Lung (tissue), 12 donors: Measurements from ENCODE around the gene WNK2. TPM values are rescaled to one million over a fixed set of nuclear protein-coding genes. Genes with fewer than 3 reads are reported as not detected.
"Not testable (repeated sequence)": the region's sequence is repeated elsewhere in the genome, so short reads cannot be mapped to it uniquely, and the experiment has no call there.

ENCODE experiments used
- ATAC-seq: fragments of 200-7000 bp; cut with Tn5 transposase; one replicate; pipeline ENCODE4 v1.9.1; 2020; ENCODE audit warnings: moderate number of reproducible peaks; ENCODE audit not compliant: insufficient read depth, low FRiP score
- DNase-seq, 3 donors: peaks; one replicate each; pipeline ENCODE4 v3.0.0-alpha.2; 2013 to 2017
- H3K27ac ChIP-seq, 2 donors: one replicate each; pipeline ENCODE4 v1.5.1; 2013; ENCODE audit warnings: mild to moderate bottlenecking in 2 of 2, moderate library complexity in 2 of 2, control low read depth in 1 of 2, inconsistent platforms in 1 of 2, low read depth in 1 of 2, low read length in 1 of 2
- H3K27me3 ChIP-seq, 3 donors: one replicate each; pipeline ENCODE4 v1.5.1; 2013; ENCODE audit warnings: low read length in 2 of 3; ENCODE audit not compliant: control insufficient read depth in 3 of 3, insufficient read depth in 3 of 3
- H3K36me3 ChIP-seq, 4 donors: one replicate each; pipeline ENCODE4 v1.5.1; 2013; ENCODE audit warnings: low read length in 4 of 4, mild to moderate bottlenecking in 1 of 4, moderate library complexity in 1 of 4; ENCODE audit not compliant: control insufficient read depth in 4 of 4, insufficient read depth in 4 of 4
- H3K4me1 ChIP-seq, 5 donors: one replicate each; pipeline ENCODE4 v1.5.1; 2013; ENCODE audit warnings: low read length in 5 of 5, mild to moderate bottlenecking in 2 of 5, moderate library complexity in 1 of 5; ENCODE audit not compliant: control insufficient read depth in 5 of 5, insufficient read depth in 5 of 5
- H3K4me3 ChIP-seq: one replicate; pipeline ENCODE4 v1.5.1; 2013; ENCODE audit warnings: mild to moderate bottlenecking, control low read depth, moderate library complexity
- H3K9ac ChIP-seq, 2 donors: one replicate each; pipeline ENCODE4 v1.5.1; 2013; ENCODE audit warnings: low read length in 2 of 2, control low read depth in 1 of 2; ENCODE audit not compliant: insufficient read depth in 1 of 2
- H3K9me3 ChIP-seq, 4 donors: one replicate each; pipeline ENCODE4 v1.5.1; 2013; ENCODE audit warnings: low read length in 3 of 4, mild to moderate bottlenecking in 1 of 4, moderate library complexity in 1 of 4; ENCODE audit not compliant: control insufficient read depth in 4 of 4, insufficient read depth in 3 of 4
- WGBS, 2 donors: extraction: QIAGEN DNeasy Blood & Tissue Kit; methylation state at CpG; one replicate each; pipeline ENCODE4 v1.1.7; 2013; 5-methylcytosine and 5-hydroxymethylcytosine counted together
- polyA plus RNA-seq, 2 donors: library from polyadenylated mRNA; stranded (reverse); fragments of 200-250 nt; gene quantifications; one replicate each; pipeline ENCODE4 v1.2.1, GENCODE V29; 2013
- total RNA-seq, 2 donors: library from RNA; depleted of rRNA in 1 of 2; stranded (reverse); fragments of >200 nt in 1 of 2; gene quantifications; one replicate each; pipeline ENCODE4 v1.2.1, GENCODE V29; 2014 to 2021
- TF ChIP-seq, protein P1 (sequence below): IDR thresholded peaks from 2 replicates; pipeline ENCODE4 v1.5.1; 2012; ENCODE audit warnings: mild to moderate bottlenecking; ENCODE audit errors: control extremely low read depth, extremely low read depth
- donor health status: control.
- donor health status: control.
- donor health status: Bipolar disorder and iron deficiency.
- donor health status: healthy.
- donor health status: DM: yes; HTN: yes; CAD: no.

Gene WNK2
- total and polyA plus RNA-seq, 4 donors: 1.00 to 8.5 (median 2.9) TPM

DNA sequence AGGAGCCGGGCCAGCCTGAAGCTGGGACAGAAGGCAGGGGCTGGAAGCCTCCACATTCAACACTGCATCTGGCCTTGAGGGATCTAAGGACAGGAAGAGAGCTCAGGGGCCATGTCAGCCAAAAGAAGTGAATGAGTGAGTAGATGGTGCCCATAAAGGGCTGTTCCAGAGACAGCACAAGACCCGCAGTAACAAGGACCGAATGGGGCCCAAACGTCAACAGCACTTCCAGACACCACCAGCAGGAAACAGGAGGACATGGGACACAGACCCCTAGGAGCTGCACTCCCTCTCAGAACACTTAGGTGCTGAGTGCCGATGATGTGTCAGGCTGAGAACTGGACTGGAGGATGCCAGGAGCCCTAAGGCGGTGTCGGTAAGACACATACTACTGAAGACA is 152.8 kb downstream of the WNK2 start:
- DNase-seq (no peak), ATAC-seq (no peak)
- WGBS, 2 donors: 79 to 83% methylated on average over 7 of the region's 7 CpGs
- TF ChIP-seq, protein P1, sequence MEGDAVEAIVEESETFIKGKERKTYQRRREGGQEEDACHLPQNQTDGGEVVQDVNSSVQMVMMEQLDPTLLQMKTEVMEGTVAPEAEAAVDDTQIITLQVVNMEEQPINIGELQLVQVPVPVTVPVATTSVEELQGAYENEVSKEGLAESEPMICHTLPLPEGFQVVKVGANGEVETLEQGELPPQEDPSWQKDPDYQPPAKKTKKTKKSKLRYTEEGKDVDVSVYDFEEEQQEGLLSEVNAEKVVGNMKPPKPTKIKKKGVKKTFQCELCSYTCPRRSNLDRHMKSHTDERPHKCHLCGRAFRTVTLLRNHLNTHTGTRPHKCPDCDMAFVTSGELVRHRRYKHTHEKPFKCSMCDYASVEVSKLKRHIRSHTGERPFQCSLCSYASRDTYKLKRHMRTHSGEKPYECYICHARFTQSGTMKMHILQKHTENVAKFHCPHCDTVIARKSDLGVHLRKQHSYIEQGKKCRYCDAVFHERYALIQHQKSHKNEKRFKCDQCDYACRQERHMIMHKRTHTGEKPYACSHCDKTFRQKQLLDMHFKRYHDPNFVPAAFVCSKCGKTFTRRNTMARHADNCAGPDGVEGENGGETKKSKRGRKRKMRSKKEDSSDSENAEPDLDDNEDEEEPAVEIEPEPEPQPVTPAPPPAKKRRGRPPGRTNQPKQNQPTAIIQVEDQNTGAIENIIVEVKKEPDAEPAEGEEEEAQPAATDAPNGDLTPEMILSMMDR: no peak
- H3K27me3 ChIP-seq: no peaks in the 10 kb centered on the region
- peaks cover 0 to 12% (median 5%) of the 10 kb centered on the region in 4 donors for H3K9me3 ChIP-seq
- H3K9ac ChIP-seq: no peak overlapping the region
- H3K4me1 ChIP-seq: no peaks in the 10 kb centered on the region
- no peak overlapping the region for H3K4me3 ChIP-seq
- no peak overlapping the region for H3K27ac ChIP-seq
- no peaks in the 10 kb centered on the region for H3K36me3 ChIP-seq

DNA sequence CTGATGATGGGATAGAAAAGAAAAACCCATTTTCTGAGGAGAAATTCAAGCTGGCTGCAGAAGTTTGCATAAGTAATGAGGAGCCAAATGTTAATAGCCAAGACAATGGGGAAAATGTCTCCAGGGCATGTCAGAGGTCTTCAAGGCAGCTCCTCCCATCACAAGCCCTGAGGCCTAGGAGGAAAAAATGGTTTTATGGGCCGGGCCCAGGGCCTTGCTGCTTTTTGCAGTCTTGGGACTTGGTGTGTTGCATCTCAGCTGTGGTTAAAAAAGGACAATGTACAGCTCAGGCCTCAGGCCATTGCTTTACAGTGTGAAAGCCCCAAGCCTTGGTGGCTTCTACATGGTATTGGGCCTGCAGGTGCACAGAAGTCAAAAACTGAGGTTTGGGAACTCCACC is 154.3 kb downstream of the WNK2 start:
- not testable (repeated sequence) for H3K27me3 ChIP-seq, DNase-seq, ATAC-seq, H3K4me3 ChIP-seq, H3K27ac ChIP-seq, H3K36me3 ChIP-seq, H3K4me1 ChIP-seq, H3K9ac ChIP-seq
- WGBS, 2 donors: 64 to 67% methylated on average over 1 of the region's 1 CpG
- H3K9me3 ChIP-seq: peaks cover 0 to 12% (median 5%) of the 10 kb centered on the region in 4 donors

DNA sequence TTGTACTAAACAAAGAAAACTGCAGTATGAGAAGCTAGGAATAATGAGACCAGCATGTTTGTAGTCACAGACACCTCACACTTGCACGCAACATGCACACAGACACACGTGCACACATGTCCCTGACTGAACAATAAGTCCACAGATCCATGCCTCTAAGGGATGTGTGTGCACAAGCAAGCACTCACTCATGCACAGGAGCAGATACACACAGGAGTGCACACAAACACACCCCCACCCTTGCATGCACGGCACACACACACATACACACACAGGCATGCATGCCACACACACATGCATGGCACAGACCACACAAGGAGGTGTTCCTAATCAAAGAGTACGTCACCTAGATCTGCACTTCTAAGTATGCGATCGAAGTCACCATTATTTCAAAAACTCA is 156.2 kb downstream of the WNK2 start:
- H3K36me3 ChIP-seq: no peaks in the 10 kb centered on the region
- peaks cover 0 to 12% (median 5%) of the 10 kb centered on the region in 4 donors for H3K9me3 ChIP-seq
- H3K4me1 ChIP-seq: no peaks in the 10 kb centered on the region
- no peak overlapping the region for H3K4me3 ChIP-seq
- no peaks in the 10 kb centered on the region for H3K27me3 ChIP-seq
- ATAC-seq (no peak), DNase-seq (peak in 1 of 3 donors; percentile 25)
- 96 to 97% methylated on average over 6 of the region's 6 CpGs for WGBS, 2 donors
- no peak overlapping the region for H3K9ac ChIP-seq
- TF ChIP-seq, protein P1: no peak
- no peak overlapping the region for H3K27ac ChIP-seq

DNA sequence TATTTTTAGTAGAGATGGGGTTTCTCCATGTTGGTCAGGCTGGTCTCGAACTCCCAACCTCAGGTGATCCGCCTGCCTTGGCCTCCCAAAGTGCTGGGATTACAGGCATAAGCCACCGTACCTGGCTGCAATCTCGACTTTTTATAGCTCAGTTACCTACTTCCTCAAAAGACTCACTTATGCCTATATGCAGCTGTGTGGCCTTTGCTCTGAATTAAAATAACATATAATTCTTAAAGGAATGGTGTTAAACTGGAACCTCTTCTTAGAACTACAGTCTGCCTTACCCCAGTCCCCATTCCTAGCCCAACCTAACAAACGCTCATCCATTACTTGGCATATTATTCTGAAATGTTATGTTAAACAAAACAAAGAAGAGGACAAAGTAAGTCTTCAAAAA is 157.9 kb downstream of the WNK2 start:
- not testable (repeated sequence) for ATAC-seq, H3K27me3 ChIP-seq, H3K4me3 ChIP-seq, H3K9ac ChIP-seq, H3K27ac ChIP-seq, H3K36me3 ChIP-seq, DNase-seq
- 67 to 77% methylated on average over 5 of the region's 5 CpGs for WGBS, 2 donors
- Histone ChIP-seq H3K9me3 (peaks cover 0 to 11% (median 5%) of the 10 kb centered on the region in 4 donors), H3K4me1 (peaks cover 0 to 13% (median 0%) of the 10 kb centered on the region in 5 donors)

DNA sequence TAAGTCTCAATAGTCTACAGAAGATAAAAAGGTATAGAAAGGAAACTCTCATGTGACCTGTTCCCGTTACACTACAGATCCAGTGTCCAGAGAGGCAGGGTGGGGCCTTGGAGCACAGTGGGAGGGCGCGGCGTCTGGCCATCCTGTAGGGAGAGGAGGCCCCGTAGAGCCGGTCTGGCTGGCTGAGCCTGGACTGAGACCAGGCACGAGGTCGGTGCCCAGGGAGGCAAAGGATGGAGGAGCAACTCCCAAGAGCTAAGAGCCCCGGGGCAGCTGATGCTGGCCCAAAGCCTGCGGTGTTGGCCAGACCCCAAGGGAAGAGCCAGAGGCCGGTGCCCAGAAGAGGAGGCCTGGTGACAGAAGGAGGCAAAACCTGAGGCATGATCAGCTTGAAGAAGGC is 158.5 kb downstream of the WNK2 start:
- WGBS, 2 donors: 65 to 82% methylated on average over 11 of the region's 11 CpGs
- Histone ChIP-seq H3K4me1 (peaks cover 0 to 13% (median 0%) of the 10 kb centered on the region in 5 donors), H3K9me3 (peaks cover 0 to 10% (median 5%) of the 10 kb centered on the region in 4 donors)
- not testable (repeated sequence) for H3K36me3 ChIP-seq, H3K27ac ChIP-seq, H3K27me3 ChIP-seq, H3K9ac ChIP-seq, DNase-seq, H3K4me3 ChIP-seq
- ATAC-seq: peak; percentile 38
